ENCODE measurements around the gene SPP1. TPM values are rescaled to one million over a fixed set of nuclear protein-coding genes. Genes with fewer than 3 reads are reported as not detected.

The SPP1 gene

GRCh38 chr4:88030565-88031310 is 55.2 kb downstream of the SPP1 start:
- no peak for DNase-seq (ENCODE audit: low spot score)
- peaks cover 21 to 98% of the 10 kb centered on the region in 2 donors for H3K36me3 ChIP-seq (replicated peaks in 1 of 2; ENCODE audit: control insufficient read depth in 2 of 2, insufficient read depth in 2 of 2, low read length in 2 of 2)

More at GRCh38 chr4:88030565-88031310, 55.2 kb downstream of the SPP1 start:
- H2BK12ac ChIP-seq (ENCODE audit: low read length), result no peak overlapping the region
- H2BK120ac ChIP-seq (ENCODE audit: low read depth, low read length), result no peak overlapping the region
- H2BK5ac ChIP-seq (ENCODE audit: low read length), result no peak overlapping the region
- no peak overlapping the region for H3K23ac ChIP-seq (ENCODE audit: low read depth, low read length, poor library complexity)
- H2BK15ac ChIP-seq (ENCODE audit: low read length), result no peak overlapping the region
- H3K4me3 ChIP-seq (ENCODE audit: low read length in 2 of 2), result no peak overlapping the region
- H3K4me1 ChIP-seq (ENCODE audit: control insufficient read depth in 2 of 2, insufficient read depth in 1 of 2, low read depth in 1 of 2, low read length in 2 of 2), result no peaks in the 10 kb centered on the region
- no peak overlapping the region for H2AK5ac ChIP-seq (ENCODE audit: low read depth, low read length)
- H3K27ac ChIP-seq (replicated peaks; ENCODE audit: low read length), result no peak overlapping the region
- H3K9me3 ChIP-seq (replicated peaks in 1 of 2; ENCODE audit: control insufficient read depth in 2 of 2, insufficient read depth in 1 of 2, low read depth in 1 of 2, low read length in 2 of 2), result peaks cover 5 to 10% of the 10 kb centered on the region in 2 donors
- no peak overlapping the region for H4K8ac ChIP-seq (ENCODE audit: low read depth, low read length)
- H3K9ac ChIP-seq (ENCODE audit: low read depth, low read length, poor library complexity), result no peak overlapping the region
- no peak overlapping the region for H3K14ac ChIP-seq (ENCODE audit: low read length)
- H3K4ac ChIP-seq (ENCODE audit: low read length), result no peak overlapping the region
- H2AFZ ChIP-seq (ENCODE audit: low read length), result no peak overlapping the region
- H4K91ac ChIP-seq (ENCODE audit: low read depth, low read length, poor library complexity), result no peak overlapping the region
- WGBS, 2 donors (ENCODE audit: extremely low coverage in 2 of 2, insufficient read length in 2 of 2, insufficient replicate concordance in 1 of 2), result no CpG with 5 or more reads among the region's 12 CpGs
- no peaks in the 10 kb centered on the region for H3K27me3 ChIP-seq (ENCODE audit: control insufficient read depth in 3 of 3, insufficient read depth in 3 of 3, low read depth in 1 of 3, low read length in 3 of 3)
- no peaks in the 10 kb centered on the region for H3K79me1 ChIP-seq (ENCODE audit: low read depth, low read length)
- H3K18ac ChIP-seq (ENCODE audit: low read length), result no peak overlapping the region
- H3K4me2 ChIP-seq (ENCODE audit: insufficient read depth, low read length, poor library complexity, severe bottlenecking), result no peak overlapping the region

Small RNA genes lying within 50 kb of the gene (small RNA-seq; reads per million reads assigned to genes)
- not detected for gene RNU1-36P (ENCODE audit: insufficient read depth)
